ENCODE measurements around the gene OR2A42.
"Not testable (repeated sequence)": the region's sequence is repeated elsewhere in the genome, so short reads cannot be mapped to it uniquely, and the experiment has no call there.

- TF ChIP-seq CTCF (IDR thresholded peaks at IDR 0.05); ZNF263 (CRISPR knock-in tag; IDR thresholded peaks at IDR 0.05; ENCODE audit: low read depth); FOXK1 (CRISPR knock-in tag; IDR thresholded peaks at IDR 0.05); CREM (CRISPR knock-in tag; IDR thresholded peaks at IDR 0.05); MAX (CRISPR knock-in tag; IDR thresholded peaks at IDR 0.05): not testable (repeated sequence)
These were observed 12.5 kb downstream of the OR2A42 start for GRCh38 chr7:144226866-144227265.

All from WTC11 (cell line).